Liver (tissue), 3 donors: Measurements from ENCODE around the gene DSC1.

Source experiments
- HNF4A ChIP-seq, 2 donors: conservative IDR thresholded peaks; 2 replicates each; pipeline ENCODE4 v1.6.1; 2016; ENCODE audit warnings: antibody characterized with exemption in 2 of 2, mild to moderate bottlenecking in 2 of 2
- TAF1 ChIP-seq: conservative IDR thresholded peaks from 2 replicates; pipeline ENCODE4 v1.6.1; 2016; ENCODE audit warnings: antibody characterized with exemption, mild to moderate bottlenecking
- YY1 ChIP-seq: IDR thresholded peaks from 2 replicates; pipeline ENCODE4 v1.6.1; 2016; ENCODE audit warnings: antibody characterized with exemption, mild to moderate bottlenecking
- TF ChIP-seq, protein P1 (sequence below): IDR thresholded peaks from 2 replicates; pipeline ENCODE4 v1.6.1; 2016; ENCODE audit warnings: antibody characterized with exemption, mild to moderate bottlenecking
- TF ChIP-seq, protein P2 (sequence below): fragments of 150-350 bp; IDR thresholded peaks from 2 replicates; pipeline ENCODE4 v1.5.1; 2017; ENCODE audit warnings: improper control_type of control experiment, low read depth, low read length; ENCODE audit not compliant: missing input control
- TF ChIP-seq, protein P3 (sequence below): IDR thresholded peaks from 2 replicates; pipeline ENCODE4 v1.6.1; 2016; ENCODE audit warnings: antibody characterized with exemption
- TF ChIP-seq, protein P4 (sequence below): IDR thresholded peaks from 2 replicates; pipeline ENCODE4 v1.6.1; 2016; ENCODE audit warnings: antibody characterized with exemption
- donor health status: healthy.
- donor health status: healthy.

DNA sequence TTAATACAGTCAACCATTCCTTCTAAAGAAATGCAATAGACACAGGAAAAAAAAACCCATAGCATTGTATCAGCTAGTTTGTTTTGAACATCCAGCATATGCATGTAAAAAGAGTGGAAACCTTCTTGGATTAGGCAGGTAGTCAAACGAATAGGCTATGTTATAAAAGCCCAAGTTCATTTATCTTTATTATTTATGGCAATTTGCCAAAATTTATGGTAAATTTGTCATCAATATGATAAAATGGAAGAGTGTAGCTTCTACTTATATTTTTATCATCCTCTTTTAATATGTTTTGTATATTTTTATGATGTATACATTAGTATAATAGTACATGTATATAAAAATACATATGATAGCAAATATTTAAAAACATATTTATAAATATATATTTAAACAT lies 23.9 kb downstream of the DSC1 start:
- TF ChIP-seq, protein P1, sequence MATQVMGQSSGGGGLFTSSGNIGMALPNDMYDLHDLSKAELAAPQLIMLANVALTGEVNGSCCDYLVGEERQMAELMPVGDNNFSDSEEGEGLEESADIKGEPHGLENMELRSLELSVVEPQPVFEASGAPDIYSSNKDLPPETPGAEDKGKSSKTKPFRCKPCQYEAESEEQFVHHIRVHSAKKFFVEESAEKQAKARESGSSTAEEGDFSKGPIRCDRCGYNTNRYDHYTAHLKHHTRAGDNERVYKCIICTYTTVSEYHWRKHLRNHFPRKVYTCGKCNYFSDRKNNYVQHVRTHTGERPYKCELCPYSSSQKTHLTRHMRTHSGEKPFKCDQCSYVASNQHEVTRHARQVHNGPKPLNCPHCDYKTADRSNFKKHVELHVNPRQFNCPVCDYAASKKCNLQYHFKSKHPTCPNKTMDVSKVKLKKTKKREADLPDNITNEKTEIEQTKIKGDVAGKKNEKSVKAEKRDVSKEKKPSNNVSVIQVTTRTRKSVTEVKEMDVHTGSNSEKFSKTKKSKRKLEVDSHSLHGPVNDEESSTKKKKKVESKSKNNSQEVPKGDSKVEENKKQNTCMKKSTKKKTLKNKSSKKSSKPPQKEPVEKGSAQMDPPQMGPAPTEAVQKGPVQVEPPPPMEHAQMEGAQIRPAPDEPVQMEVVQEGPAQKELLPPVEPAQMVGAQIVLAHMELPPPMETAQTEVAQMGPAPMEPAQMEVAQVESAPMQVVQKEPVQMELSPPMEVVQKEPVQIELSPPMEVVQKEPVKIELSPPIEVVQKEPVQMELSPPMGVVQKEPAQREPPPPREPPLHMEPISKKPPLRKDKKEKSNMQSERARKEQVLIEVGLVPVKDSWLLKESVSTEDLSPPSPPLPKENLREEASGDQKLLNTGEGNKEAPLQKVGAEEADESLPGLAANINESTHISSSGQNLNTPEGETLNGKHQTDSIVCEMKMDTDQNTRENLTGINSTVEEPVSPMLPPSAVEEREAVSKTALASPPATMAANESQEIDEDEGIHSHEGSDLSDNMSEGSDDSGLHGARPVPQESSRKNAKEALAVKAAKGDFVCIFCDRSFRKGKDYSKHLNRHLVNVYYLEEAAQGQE = no peak
- TF ChIP-seq, protein P2, sequence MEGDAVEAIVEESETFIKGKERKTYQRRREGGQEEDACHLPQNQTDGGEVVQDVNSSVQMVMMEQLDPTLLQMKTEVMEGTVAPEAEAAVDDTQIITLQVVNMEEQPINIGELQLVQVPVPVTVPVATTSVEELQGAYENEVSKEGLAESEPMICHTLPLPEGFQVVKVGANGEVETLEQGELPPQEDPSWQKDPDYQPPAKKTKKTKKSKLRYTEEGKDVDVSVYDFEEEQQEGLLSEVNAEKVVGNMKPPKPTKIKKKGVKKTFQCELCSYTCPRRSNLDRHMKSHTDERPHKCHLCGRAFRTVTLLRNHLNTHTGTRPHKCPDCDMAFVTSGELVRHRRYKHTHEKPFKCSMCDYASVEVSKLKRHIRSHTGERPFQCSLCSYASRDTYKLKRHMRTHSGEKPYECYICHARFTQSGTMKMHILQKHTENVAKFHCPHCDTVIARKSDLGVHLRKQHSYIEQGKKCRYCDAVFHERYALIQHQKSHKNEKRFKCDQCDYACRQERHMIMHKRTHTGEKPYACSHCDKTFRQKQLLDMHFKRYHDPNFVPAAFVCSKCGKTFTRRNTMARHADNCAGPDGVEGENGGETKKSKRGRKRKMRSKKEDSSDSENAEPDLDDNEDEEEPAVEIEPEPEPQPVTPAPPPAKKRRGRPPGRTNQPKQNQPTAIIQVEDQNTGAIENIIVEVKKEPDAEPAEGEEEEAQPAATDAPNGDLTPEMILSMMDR = no peak
- TF ChIP-seq YY1 = no peak
- no peak for TF ChIP-seq HNF4A (conservative IDR thresholded peaks at IDR 0.05)
- TF ChIP-seq, protein P3, sequence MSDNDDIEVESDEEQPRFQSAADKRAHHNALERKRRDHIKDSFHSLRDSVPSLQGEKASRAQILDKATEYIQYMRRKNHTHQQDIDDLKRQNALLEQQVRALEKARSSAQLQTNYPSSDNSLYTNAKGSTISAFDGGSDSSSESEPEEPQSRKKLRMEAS = no peak
- TF ChIP-seq, protein P4, sequence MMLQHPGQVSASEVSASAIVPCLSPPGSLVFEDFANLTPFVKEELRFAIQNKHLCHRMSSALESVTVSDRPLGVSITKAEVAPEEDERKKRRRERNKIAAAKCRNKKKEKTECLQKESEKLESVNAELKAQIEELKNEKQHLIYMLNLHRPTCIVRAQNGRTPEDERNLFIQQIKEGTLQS = no peak
- no peak for TF ChIP-seq TAF1
